Erythroblast (primary cell): ENCODE measurements around the gene ACP2.

Experiments used
- DNase-seq, 2 experiments: peaks; one replicate each; lab custom pipeline; 2025; lab: John Stamatoyannopoulos, UW
- GATA1 ChIP-seq: IDR thresholded peaks from 2 replicates; pipeline ENCODE4 v1.6.1; 2011; ENCODE audit warnings: low read depth, mild to moderate bottlenecking, control low read depth, low read length, moderate library complexity
- POLR2A ChIP-seq: IDR thresholded peaks from 2 replicates; pipeline ENCODE4 v1.6.1; 2011; ENCODE audit warnings: mild to moderate bottlenecking, low read length

The ACP2 gene

DNA sequence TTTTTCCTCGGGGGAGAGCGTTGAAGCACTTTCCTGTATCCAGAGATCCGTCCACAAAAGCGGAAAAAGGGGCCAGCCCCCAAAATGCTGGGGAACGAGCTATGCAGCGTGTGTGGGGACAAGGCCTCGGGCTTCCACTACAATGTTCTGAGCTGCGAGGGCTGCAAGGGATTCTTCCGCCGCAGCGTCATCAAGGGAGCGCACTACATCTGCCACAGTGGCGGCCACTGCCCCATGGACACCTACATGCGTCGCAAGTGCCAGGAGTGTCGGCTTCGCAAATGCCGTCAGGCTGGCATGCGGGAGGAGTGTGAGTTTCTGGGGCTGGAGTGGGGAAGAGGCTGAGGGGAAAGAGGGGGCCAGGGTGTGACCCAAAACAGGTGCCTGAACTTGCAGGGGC, 11.8 kb upstream of the ACP2 start:
- no peak for TF ChIP-seq POLR2A
- TF ChIP-seq GATA1: no peak
- no peak for DNase-seq

- peak; percentile 35 to 60 for DNase-seq
- TF ChIP-seq POLR2A (no peak), GATA1 (no peak)
Measured at GRCh38 chr11:47259232-47259977, 10.8 kb upstream of the ACP2 start.

DNA sequence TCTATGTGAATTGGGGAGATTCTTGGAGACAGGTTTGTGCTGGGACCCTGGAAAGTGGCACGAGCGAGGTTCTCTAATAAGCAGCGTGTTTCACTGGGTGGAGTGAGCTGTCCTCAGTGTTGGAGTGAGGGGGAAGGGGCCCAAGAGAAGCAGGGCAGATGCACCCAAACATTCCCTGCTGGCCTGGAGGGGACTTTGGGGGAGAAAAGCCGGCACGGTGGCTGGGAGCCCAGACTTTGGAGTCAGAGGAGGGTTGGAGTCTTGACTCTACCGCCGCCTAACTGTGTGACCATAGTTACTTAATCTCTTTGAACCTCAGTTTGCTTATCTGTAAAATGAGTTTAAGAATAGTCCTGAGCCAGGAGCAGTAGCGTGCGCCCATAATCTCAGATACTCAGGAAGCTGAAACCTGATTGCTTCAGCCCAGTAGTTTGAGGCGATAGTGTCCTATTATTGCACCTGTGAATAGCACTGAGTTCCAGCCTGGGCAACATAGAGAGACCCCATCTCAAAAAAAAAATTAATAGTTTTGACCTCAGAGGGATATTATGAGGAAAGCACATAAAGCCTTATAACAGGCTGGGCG, 9.8 kb upstream of the ACP2 start:
- DNase-seq: no peak
- TF ChIP-seq POLR2A (no peak), GATA1 (no peak)

DNA sequence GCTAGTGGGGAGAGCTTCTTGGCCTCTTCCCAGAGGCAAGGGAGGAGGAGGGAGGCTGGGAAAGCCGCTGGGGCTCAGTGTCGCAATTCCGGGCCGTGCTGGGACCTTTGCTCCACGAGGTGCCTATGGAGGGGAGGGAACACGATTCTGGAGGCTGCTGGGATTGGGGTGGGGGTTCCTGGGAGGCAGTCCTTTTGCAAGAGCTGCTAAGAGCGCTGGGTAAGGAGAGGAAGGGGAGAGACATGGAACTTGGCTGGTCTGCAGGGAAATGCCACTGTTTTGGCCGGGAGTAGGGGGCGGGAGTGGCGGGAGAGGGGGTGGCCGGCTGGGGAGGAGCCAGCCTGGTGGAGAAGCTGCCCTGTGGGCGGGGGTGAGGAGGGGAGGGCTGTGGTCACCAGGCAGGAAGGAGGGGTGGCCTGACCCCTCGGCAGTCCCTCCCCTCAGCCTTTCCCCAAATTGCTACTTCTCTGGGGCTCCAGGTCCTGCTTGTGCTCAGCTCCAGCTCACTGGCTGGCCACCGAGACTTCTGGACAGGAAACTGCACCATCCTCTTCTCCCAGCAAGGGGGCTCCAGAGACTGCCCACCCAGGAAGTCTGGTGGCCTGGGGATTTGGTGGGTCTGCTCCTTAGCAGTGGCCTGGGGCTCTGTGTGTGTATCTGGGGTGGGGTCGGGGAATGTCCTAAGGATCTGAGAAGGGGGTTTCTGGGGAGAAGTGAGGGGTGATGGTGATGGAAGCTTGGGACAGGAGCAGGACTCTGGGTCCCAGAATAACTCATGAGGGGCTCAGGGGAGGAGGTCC, 9.1 kb upstream of the ACP2 start, which contains the start of gene NR1H3:
TSS of gene NR1H3 (plus strand) at position 480 of the 800 bp plus-strand sequence. CDS start 1,221 bp downstream, outside the sequence.
- peak; percentile 43 to 49 for DNase-seq
- TF ChIP-seq GATA1: no peak
- TF ChIP-seq POLR2A: no peak

GRCh38 chr11:47257177-47257516, 8.5 kb upstream of the ACP2 start:
- TF ChIP-seq GATA1 (no peak), POLR2A (no peak)
- no peak for DNase-seq

DNA sequence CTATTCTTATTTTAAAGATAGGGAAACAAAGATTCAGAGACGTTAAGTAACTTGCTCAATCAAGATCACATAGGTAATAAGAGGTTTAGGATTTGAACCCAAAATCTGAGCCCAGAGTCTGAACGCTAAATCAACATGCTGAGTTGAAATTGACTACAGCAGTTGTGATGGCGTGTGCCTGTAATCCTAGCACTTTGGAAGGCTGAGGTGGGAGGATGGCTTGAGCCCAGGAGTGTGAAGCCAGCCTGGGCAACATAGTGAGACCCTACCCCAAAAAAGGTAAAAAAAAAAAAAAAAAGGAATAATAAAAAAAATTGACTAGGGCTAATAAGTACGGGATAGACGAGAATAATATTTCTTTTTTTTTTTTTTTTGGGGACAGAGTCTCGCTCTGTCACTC, 7.8 kb upstream of the ACP2 start:
- DNase-seq: no peak
- TF ChIP-seq POLR2A: no peak
- TF ChIP-seq GATA1: no peak

GRCh38 chr11:47254386-47254785, 5.8 kb upstream of the ACP2 start:
- no peak for DNase-seq
- TF ChIP-seq POLR2A: no peak
- no peak for TF ChIP-seq GATA1

DNA sequence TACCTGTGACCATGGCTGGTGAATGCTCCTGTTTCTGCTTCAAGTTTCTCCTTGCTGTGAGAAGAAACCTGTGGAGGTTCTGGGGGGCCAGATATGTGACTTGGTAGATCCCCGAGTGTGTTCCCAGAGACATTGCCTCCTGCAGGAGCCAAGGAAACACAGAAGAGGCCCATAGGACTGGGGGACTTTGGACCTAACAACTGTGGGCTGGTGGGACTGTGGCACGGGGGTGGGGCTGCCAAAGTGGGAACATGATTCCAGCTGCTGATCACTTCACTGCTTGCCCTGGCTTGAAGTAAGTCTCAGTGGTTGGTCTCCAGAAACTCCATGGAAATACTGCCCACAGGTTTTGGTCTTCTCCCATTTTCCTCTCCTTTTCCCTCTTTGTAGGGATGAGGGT, 5.0 kb upstream of the ACP2 start:
- no peak for DNase-seq
- TF ChIP-seq POLR2A: no peak
- TF ChIP-seq GATA1: no peak

DNA sequence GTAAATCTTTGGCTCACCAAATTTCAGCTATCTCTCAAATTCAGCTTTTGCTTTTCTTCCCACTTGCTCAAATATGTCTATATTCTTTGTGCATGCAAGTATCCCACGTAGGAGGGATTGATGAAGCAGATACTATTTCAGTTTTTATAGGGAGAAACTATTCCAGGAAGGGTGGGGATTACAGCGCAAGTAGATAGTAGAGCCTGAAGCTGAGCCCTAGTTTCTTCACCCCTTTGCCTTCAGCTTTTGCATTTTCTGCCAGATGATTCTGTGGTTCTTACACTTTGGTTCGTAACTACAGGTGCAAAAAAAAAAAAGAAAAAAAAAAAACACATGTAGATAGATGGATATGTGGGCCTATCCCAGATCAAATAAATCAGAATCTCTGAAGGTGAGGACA, 3.1 kb upstream of the ACP2 start:
- no peak for DNase-seq
- TF ChIP-seq POLR2A (no peak), GATA1 (no peak)

- no peak for DNase-seq
- TF ChIP-seq POLR2A (no peak), GATA1 (no peak)
Measured at GRCh38 chr11:47249378-47249715, 733 bp upstream of the ACP2 start.

DNA sequence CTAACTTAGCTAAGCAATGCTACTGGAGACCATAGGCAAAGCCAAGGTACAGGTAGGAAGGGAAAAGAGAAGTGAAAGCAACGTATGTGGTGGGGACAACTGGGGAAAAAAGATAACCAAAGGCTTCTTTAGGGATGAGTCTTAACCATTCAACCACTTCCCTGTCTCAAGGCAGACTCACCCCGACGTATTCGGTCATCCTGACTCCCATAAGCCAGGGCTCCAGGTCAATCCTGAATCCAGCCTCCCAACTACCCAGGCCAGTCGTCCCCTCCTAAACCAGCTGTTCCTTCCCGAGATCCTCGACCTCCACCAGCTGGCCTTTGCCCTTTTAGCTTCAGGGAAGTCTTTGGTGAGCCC, 330 bp downstream of the ACP2 start:
- TF ChIP-seq POLR2A (no peak), GATA1 (no peak)

DNA sequence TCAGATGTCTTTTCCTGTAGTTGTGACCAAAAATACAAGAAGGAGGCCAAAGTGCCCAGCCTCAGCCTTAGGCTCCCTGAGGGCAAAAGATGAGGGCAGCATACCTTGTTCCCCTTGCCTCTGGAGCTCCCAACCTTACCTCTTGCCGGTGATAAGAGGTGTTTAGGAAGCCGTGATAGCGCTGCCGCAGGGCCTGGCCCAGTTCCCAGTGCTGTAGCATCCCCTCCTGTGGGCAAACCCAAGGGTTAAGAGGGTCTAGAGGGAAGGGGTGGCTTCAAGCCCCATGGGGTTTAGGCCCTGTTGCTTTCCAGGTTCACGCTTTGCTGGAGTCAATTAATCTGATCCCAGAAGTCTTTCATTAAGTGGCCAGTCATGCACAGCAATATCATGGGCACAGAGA, 1.1 kb downstream of the ACP2 start:
- no peak for TF ChIP-seq GATA1
- no peak for TF ChIP-seq POLR2A
- no peak for DNase-seq

More for the DNA sequence above, 330 bp downstream of the ACP2 start:
- no peak for DNase-seq

DNA sequence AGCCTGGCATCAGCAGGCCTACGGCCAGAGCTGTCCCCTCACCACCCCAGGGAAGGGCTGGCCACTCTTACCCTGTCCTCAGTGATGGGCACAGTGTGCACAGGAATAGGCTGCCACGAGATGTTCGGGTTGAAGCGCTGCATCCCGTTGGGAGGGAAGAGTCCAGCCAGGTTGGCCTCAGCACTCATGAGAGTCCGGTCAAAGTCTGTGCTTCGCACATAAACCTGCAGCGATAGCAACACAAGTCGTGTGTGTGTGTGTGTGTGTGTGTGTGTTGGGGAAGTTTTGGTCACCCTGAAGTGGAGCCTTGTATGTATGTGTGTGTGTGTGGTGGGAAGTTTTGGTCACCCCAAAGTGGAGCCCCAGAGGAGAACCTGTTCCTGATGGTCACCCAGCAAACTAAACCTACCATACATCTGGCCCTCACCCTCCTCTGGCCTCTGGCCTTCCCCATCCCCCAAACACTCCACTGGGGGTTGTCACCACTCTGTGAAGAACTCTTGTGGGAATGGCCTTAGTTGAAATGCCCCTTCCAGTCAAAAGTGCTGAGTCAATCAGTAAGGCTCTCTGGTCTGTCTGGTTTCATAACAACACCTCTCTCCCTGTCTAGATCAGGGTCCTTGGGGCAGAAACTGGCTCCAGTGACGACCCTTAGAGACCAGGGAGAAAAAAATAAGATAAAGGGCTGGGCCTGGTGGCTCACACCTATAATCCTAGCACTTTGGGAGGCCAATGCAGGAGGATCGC, 2.8 kb downstream of the ACP2 start:
- DNase-seq: no peak
- TF ChIP-seq POLR2A (no peak), GATA1 (no peak)
